Suppressor macrophage treated with lipopolysaccharide for 4 hours (primary cell): ENCODE results near the gene ACOT7.

Source experiments
- DNase-seq: peaks from one replicate; pipeline ENCODE4 v3.0.0-alpha.2; 2020

Gene ACOT7

DNA sequence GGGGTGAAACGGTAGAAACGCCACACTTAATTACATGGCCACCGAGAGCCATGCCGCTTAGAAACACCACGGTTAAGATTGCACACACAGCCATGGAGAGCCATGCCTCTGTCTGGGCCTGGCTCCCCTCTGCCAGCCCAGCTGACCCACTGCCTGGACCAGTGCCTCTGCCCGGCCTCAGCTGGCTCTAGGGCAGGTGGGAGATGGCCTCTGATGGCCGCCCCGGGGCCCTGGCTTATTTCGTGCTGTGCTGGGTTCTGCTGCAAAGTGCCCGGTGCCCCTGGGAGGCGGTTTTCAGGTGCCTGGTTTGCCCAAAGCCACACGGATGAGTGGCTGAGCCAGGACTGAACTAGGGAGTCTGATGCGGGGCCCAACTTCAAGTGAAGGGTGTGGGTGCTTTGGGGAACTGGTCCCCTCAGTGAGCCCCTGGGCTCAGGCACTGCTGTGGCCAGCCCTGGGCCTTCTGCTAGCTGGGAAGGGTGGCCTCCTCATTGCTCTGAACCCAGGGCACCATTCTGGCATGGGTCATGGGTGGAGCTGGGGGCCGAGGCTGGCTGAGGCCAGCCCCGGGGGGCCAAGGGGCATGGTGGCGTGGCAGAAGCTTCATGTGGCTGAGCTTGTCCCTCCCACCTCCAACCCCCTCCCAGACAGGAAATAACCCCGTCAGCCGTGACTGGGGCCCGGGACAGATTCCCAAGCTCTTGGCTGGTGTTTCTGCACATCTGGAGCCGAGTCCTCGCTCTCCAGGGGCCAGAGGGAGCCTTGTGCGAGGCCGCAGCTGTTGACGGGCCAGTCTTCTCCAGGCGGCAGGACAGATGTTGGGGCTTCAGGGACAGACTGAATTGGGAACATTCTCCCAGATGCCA lies 130.8 kb downstream of the ACOT7 start:
- no peak for DNase-seq

DNA sequence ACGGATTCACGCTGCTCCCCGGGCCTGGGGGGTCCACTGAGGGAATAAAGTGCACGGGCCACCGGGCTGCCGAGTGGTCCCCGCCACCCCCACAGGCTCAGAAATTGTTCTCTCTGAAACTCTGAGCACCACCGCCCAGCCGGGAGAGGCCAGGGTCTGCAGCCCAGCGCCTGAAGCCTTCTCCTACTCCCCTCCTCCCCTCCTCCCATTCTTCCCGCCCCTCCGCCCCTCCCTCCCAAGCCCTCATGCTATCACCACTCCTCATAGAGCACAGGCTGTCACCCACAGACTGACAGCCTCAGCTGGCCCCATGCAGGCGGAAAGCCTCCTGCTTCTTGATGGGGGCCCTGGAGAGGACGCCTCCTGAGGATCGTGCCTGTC lies 132.0 kb downstream of the ACOT7 start:
- DNase-seq = no peak

DNA sequence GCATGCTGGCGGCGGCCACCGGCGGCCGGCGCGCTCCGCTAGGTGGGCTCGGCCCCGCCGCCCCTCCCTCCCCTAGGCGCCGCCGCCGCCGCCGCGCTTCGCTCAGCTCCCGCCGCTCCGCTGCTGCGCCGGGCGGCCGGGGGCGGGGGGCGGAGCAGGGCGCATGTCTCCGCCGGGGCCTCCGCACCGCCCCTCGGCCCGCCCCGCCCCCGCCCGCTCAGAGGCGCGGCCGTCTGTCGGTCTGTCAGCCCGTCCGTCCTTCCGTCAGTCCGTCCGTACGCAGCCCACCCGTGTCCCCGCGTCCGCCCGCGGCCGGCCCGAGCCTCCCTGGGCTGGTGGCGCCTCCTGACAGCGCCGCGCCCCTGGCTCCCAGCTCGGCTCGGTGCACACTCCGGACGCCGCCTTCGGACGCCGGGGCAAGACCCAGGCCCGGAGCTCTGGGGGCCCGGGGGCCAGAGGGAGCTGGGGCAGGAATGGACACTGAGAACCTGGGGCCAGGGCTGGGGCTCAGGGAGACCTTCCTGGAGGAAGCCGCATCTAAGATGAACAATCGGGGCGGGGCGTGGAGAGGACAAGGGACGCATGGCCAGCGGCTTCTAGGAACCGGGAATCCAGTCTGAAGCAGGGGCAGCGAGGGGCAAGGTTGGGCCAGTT lies 132.5 kb downstream of the ACOT7 start, which contains the start of gene GPR153:
TSS of gene GPR153 (minus strand) at position 138 of the 654 bp plus-strand sequence. CDS start 6,193 bp downstream, outside the sequence.
- peak; percentile 67 for DNase-seq

DNA sequence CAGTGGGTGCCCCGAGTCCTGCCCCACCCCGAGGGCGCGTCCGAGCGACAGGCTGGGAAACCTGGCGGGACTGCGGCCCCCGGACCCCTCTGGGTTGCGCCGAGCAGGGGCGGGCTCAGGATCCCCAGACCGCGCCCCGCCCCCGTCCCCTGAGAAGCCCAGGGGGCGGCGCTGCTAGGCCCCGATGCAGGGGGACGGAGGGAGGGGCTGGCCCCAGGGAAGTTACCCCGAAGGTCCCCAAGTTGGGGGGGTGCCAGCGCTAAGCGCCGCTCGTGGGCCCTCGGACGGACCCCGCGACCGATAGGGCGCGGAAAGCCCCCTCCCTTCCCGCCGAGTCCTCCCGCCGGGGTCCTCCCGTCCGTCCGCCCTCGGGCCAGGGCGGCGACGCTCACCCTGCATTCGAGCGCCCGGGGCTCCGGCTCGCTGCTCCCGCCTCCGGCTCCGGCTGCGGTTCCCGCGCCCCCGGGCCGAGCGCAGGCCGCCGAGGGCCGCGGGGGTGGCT lies 133.1 kb downstream of the ACOT7 start:
- no peak for DNase-seq

DNA sequence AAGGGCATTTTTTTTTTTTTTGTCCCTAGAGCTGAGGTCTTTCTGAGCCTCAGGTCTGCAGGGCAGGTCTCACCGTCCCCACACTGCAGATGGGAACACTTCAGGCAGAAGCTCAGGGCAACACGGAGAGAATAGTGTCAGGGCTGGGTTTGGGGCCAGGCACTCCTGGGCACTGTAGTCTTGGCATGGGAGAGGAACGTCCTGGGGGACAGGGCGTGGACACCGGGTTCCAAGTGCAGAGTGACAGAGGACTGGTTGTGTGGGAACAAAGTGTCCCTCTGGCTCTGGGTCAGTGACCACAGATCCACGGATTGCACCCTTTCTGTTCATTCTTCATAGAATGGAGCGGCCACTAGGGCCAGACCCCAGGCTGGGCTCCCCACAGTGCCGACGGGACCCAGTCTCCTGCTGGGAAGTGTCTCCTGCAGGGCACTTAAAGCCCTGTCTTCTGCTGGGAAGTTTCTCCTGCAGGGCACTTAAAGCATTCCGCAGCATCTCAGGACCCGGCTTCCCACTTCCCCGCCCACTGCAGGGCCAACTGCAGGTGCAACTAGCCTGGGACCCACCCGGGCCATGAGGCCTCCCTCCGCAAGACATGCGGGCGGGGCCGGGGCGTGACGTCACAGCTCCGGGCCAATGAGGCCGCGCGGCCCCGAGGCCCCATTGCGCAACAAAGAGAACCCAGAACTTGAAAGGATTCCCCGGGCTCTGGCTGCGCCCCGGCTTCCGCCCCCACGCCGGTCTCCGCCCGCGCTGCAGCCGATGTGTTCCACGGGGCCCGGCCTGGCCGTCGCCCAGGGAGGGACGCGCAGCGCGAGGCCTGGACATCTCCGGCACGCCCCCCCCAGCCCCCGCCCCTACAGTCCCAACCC lies 133.8 kb downstream of the ACOT7 start:
- peak; percentile 85 for DNase-seq

DNA sequence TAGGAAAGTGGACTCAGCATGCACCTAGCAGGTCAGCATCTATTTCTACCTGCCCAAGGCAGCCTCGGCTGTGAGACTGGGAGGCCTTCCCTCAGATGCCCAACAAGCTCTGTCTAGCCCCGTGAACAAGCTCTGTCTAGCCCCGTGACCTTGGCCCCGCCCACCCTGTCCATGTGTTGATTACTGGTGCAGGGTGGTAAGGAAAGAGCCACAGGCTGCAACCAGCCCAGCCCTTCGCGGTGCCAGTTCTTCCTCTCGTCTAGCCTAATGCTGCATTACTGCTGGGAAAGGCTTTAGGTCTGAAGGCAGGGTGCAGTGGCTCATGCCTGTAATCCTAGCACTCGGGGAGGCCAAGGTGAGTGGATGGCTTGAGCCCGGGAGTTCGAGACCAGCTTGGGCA lies 134.9 kb downstream of the ACOT7 start:
- no peak for DNase-seq

DNA sequence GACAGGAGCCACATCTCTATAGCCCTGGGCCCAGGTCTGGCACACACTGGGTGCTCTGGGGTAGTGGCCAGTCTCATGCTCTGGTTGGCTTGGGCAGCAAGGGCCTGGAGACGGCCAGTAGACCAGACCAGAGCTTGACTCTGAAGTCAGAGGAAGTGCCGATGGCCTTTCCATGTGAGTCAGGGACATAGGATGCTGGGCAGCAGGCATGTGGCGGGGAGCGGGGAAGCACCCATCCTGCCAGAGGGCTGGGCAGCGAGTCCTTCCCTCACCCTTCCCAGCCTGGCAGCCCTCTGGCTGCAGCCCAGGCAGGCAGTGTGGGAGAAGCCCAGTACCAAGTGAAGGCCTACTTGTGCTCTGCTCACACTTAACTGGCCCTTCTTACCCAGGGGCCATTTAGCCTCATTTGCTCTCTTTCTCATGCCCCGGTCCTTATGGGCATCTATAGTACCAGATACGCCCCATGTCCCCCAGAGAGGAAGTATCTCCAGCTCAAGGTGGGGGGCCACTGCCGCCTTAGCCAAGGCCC lies 136.0 kb downstream of the ACOT7 start:
- DNase-seq = no peak

DNA sequence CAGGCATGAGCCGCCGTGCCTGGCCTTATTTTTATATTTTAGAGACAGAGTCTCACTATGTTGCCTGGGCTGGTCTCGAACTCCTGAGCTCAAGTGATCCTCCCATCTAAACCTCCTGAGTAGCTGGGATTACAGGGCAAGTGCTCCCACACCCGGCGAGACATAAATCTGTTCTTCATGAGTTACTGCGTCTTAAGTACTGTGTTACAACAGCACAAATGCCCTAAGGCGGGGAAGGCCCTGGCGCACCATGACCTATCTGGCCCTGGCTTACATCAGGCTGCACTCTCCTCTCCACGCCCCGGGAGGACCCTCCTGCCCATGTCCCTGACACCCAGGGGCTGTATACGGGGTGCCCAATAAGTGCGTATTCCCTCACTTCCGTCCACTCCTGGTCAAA lies 136.9 kb downstream of the ACOT7 start:
- no peak for DNase-seq

DNA sequence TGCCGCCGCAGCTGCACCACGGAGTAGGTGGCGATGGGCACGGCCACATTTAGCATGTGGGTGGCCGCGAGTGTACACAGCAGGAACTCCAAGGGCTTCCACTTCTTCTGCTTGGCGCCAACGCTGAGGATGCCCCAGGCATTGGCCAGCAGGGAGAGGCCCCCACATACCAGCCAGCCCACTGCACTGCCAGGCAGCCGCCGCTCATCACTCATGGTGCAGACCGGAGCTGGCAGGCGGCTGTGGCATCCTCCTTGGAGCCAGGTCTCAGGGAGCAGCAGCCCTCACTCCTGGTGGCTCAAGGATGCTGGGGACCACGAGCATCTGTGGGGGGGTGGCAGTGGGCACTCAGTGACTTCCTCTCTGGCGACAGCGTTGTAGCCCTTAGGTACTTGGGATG lies 138.9 kb downstream of the ACOT7 start:
- no peak for DNase-seq

DNA sequence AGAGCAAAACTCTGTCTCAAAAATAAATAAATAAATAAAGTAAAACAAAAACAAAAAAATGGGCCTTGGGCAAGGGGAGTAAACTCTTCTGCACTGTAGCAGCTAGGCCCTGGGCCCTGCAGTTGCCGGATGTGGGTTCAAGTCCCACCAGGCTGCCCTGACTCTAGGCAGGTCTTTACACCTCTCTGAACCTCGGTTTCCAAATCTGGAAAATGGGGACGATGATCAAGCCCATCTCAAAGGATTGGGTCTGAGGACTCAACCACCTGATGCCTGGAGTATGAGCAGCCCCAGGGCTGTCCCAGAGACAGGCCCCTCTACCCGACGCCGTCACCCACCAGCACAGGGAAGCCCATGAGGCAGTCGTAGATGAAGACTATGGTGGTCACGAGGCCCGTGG lies 140.2 kb downstream of the ACOT7 start:
- no peak for DNase-seq

DNA sequence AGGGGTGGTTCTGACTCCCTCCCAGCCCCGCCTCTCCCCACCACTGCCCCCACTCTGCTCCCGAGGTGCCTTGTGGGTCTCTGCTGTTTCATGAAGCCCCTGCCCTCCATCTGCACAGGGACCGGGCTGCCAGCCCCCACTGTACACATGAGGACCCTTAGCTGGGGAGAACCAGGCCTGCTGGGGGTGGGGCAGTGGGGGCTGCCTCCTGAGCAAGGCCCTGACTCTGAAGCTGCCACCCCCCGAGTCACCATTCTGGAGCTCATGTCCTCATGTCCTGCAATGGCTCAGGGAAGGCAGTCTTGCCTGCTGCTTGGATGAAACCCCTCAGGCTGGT lies 141.2 kb downstream of the ACOT7 start:
- no peak for DNase-seq

DNA sequence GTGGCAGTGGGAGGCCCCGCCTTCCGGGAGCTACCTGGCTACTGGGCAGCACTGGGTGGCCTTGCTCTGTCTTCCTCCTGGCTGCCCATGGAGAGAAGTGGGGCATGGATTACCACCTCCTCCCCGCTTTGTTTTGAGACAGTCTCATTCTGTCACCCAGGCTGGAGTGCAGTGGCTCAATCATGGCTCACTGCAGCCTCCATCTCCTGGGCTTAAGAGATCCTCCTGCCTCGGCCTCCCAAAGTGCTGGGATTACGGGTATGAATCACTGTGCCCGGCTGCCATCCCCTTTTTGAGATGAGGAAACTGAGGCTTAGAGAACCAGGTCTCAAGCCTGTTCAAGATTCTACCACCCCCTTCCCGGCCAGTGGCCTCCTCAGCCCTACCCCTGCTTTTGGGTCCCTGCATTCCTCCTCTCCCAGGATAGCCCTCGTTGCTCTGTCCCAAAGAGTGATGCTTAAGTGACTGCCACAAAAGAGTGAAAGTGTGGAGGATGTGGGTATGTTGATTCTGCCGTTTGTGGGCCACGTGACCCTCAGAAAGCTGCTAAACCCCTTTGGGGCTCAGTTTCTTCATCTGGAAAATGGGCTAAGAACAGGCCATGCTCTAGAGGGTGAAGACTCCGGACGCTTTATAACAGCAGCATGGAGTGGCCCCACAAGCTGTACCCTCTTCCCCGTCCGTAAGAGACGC lies 141.7 kb downstream of the ACOT7 start:
- DNase-seq = no peak

DNA sequence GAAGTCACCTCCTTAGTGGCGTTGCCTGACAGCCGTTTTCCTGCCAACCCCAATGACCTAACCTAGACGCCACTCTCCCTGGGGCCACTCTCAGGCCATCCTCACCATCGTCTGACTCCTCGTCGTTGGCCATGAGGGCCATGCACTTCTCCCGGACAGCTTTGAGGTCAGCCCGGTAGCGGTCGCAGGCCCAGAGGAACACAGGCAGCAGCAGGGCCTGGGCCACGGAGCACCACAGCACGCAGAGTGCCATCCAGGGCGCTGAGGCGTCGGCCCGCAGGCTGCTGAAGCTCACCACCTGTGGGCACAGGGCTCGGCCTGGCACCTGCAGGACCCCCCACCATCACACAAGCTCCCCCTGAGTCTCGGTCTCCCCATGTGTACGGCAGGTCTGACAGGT lies 142.3 kb downstream of the ACOT7 start:
- DNase-seq = no peak

DNA sequence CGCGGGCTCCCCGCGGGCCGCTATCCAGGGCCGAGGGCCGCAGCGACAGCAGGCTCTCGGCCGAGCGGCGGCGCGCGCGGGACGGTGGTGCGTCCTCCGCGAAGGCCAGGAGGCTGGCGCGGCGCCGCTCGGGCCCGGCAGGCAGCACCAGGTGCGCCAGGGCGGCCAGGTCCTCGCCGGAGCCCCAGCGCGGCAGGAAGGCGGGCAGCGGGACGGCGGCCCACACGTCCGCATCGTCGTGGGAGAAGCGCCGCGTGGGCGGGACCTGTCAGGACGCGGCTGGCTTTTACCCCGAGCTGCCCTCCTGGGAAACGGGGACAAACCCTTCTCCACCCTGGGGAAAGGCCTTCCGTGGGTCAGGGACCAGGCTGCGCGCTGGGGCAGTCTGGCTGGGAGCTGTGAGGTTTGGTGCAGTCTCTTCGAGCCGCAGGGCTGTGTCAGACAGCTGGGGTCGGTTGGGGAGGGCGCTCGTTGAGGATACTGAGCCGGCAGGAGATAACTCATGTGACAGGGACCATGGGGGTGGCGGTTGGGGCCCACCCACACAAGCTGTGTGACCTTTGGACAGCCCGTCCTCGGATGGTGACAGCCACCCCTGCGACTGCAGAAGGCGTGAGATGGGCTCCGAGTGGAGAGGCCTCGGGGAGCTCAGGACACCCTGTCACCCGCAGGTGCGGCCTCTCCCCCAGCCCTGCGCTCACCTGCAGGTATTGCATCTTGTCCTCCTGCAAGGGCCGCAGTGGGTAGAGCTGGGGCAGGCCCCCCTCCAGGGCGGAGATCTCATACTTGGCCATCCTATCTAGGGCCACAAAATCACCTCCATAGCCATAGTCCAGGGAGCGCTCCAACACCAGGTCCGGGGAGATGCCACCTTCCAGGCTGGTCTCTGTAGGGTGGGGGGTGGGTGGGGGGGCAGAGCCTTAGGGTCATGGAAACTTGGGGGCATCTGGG lies 143.6 kb downstream of the ACOT7 start:
- no peak for DNase-seq

DNA sequence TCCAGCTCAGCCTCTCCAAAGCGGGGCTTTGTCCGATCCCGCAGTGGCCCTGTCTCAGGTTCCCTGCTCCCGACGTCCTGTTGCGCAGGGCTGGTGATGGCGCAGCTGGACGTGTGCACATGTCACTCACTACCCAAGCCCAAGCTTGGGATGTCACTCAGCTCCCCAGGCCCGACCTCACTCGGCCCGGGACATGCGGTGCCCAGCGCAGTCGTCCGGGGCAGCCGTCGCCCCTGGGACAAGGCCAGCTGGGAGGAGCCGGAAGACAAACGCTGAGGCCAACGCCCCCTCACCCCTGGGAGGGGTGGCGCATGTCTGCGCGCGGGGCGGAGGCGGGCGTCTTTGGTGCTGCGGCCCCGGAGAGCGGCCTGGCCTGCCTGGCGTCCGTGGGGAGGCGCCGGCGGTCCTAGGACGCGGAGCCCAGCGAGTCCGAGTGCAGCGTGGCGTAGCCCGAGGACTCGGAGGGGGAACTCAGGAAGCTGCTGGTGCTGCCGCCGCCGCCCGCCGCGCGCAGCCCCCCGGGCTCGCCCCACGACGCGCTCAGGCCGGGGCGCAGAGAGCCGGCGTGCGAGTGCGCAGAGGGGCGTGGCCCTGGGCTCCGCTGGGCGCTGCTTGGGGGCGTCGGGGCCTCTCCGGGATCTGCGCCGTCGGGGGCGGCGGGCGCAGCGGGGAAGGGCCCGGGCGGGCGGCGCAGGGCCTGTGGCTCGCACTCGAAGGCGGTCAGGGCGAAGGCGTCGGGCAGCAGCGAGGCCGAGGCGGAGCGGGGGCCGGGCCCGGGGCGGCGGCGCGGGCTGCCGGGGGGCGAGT lies 144.4 kb downstream of the ACOT7 start:
- peak; percentile 40 for DNase-seq

DNA sequence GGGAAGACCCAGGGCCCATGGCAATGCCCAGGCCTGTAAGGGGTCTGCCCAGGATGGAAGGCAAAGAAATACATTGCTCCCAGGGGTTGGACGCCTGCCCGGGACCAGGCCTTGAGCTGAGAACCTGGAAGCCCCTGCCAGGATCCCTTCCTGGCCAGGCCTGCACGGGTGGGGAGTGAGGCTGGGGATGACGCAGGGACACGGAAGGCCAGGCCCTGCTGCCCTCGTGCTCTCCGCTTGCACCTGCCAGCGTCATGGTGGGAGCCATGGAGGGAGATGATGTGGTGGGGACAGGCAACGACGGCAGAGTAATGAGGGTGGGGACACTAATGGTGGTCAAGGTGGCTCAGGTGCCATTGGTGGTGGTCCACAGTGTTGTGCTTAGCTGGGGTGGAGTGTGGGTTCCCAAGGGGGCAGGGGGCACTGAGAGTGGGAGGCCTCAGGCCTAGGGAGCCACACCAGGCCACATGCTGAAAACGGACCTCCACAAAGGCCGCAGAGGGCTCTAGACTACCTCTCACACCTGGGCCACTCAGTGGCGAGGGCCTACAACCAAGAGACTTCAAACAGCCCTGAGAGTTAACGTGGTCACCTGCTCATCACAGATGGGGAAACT lies 145.3 kb downstream of the ACOT7 start:
- DNase-seq = no peak

DNA sequence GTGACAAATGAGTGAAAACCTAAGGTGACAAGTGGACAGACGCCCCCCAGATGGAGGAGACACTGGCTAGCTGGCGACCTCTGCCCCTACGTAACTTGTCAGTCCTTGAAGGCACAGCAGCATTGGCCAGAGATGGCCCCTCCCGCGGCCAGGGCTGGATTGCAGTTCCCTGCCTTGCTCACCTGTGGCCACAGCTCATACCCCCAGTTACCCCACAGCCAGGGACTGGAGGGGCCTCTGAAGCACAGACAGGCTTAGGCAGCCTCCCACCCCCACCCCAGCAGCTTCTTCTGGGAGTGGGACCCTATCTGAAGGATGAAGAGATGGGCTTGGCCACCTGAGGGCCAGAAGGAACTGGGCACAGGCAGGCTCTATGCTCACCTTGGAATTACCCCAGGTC lies 145.9 kb downstream of the ACOT7 start:
- no peak for DNase-seq

DNA sequence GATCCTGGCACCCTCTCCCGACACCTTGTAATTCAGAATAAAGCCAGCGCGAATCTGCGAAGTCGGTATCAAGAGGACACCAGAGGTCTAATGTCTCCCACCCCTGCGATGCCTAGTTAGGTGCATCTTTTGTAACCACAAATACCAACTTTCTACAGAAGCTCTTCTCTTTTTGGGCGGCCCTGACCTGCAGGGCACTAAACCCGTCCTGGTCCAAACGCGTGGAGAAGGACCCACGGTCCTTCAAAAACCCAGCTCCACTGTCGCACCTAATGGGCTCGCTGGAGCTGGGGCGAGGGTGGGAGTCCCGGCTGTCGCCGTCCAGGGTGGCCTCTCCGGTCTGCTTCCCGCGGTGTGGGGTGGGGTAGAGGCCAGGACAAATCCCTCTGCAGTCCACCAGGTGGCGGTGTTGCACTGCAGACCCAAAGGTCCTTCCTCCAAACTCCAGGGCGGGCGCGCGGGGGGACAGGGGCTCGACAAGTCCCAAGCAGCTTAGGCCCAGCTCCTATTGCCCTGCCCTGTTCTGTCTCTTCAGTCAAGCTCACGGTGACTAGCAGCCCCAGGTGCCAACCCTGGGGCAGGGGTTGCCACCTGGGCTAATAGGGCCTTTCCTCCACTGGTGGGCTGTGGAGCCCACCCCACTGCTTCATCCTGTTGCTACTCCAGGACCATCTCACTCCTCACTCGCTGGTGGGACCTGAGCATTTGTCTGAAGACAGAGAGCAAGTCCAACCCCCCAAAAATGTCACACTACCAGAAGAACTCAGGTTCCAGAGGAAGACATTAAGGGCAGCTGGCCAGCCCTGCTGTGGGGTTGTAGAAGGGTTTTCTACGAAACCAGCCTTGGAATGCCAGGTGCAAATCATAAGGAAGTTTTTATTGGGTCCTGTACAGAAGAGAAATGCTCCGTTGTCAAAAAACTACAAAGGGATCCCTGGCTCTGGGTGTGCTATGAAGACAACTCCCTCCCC lies 146.8 kb downstream of the ACOT7 start:
- peak; percentile 80 for DNase-seq
